AG09309 (cell line): ENCODE results near the gene LUC7L3.

Experiments
- DNase-seq: peaks from one replicate; pipeline ENCODE4 v3.0.0-alpha.2; 2010; ENCODE audit warnings: low read depth
- H3K4me3 ChIP-seq: 2 replicates; pipeline ENCODE4 v1.5.1; 2011; ENCODE audit warnings: mild to moderate bottlenecking, low read depth, low read length, moderate library complexity; ENCODE audit not compliant: control insufficient read depth
- TF ChIP-seq, protein P1 (sequence below): IDR thresholded peaks from 2 replicates; pipeline ENCODE4 v1.5.1; 2011; ENCODE audit warnings: mild to moderate bottlenecking, low read depth, low read length, inconsistent platforms; ENCODE audit not compliant: insufficient read depth, control insufficient read depth; ENCODE audit errors: missing control alignments

The LUC7L3 gene

DNA sequence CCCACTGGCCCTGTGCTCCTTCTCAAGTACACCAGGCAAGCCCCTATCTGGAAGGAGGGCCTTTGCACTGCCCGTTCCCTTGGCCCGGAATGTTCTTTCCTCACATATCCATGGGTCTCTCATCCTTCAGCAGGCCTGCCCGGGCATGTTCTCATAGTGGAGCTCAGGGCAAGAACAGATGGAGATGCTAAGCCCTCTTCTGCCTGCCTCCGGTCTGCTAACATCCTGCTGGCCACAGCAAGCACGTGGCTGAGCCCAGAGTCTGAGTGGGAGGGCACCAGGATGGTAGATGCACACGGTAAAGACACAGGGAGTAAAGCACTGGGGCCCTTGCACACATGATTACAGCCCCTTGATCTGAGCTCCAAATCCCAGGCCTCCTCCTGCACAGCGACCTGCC is 67.7 kb downstream of the LUC7L3 start:
- no peak for DNase-seq
- TF ChIP-seq, protein P1, sequence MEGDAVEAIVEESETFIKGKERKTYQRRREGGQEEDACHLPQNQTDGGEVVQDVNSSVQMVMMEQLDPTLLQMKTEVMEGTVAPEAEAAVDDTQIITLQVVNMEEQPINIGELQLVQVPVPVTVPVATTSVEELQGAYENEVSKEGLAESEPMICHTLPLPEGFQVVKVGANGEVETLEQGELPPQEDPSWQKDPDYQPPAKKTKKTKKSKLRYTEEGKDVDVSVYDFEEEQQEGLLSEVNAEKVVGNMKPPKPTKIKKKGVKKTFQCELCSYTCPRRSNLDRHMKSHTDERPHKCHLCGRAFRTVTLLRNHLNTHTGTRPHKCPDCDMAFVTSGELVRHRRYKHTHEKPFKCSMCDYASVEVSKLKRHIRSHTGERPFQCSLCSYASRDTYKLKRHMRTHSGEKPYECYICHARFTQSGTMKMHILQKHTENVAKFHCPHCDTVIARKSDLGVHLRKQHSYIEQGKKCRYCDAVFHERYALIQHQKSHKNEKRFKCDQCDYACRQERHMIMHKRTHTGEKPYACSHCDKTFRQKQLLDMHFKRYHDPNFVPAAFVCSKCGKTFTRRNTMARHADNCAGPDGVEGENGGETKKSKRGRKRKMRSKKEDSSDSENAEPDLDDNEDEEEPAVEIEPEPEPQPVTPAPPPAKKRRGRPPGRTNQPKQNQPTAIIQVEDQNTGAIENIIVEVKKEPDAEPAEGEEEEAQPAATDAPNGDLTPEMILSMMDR: no peak
- H3K4me3 ChIP-seq: no peak overlapping the region

DNA sequence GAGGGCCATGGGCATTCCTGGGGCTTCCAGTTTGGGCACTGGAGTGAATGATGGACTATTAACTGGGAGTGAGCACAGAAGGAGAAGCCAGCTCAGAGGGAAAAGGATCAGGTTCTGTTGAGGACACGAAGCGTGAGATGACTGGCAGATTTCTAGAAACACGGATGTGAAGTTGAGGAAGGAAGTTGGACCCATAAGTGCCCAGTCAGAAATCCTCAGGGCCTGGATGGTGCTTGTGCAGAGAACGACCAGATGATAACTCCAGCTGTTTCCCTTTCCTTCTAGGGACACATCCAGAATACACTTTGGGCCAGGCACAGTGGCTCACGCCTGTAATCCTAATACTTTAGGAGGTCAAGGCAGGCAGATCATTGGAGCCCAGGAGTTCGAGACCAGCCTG is 71.2 kb downstream of the LUC7L3 start:
- TF ChIP-seq, protein P1: no peak
- no peak overlapping the region for H3K4me3 ChIP-seq

DNA sequence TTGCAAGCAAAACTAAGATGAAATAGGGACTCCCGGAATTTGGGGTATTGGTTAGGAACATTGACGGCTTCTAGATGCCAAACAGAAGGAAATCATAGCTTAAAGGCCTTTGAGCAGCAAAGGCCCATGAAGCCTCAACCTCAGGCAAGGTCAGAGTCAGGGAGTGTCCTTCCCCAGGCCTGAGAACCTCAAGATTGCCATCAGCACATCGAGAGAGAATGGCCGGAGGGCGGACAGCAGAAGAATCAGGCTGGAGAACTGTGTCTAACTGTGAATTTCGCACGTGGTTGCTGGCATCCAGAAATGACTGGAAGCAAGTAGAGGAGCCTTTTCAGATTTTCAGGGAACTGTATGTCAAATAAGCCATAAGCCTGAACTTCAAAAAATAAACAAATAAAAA is 72.7 kb downstream of the LUC7L3 start:
- no peak for DNase-seq
- no peak overlapping the region for H3K4me3 ChIP-seq

More for the DNA sequence above, 71.2 kb downstream of the LUC7L3 start:
- DNase-seq: no peak

DNA sequence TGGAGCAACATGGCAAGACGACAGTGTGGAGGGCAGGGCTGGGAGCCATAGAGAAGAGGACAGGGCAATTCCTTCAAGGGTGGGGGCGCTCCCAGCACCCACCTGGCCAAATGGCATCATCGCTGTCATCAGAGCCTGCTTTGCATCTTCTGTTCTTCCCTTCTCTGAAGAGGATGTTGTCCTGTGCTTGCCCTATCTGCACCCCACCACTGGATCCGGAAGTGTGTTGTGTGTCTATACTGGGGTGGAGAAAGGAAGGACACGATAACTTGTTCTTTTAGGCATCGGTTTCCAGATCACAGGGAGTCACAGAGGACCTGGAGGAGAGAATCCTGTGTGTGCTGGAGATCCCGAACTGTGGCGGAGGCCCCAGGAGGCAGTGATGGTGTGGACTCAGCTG is 73.6 kb downstream of the LUC7L3 start:
- TF ChIP-seq, protein P1: no peak
- no peak for DNase-seq
- H3K4me3 ChIP-seq: no peak overlapping the region

More for the DNA sequence above, 72.7 kb downstream of the LUC7L3 start:
- TF ChIP-seq, protein P1: no peak

DNA sequence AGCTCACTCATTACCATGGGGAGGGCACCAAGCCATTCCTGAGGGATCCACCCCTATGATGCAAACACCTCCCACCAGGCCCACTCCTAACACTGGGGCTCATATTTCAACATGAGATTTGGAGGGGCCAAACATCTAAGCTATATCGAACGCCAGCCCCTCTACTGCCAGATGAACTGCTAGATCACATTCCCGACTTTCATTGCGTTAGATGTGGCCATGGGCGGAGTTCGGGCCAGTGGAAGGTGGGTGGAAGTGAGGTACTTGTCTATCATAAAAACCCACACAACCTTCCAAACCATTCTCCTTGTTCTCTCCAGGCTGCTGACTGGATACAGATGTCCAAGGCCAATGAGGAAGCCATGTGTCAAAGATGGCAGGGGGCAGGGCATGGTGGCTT is 75.0 kb downstream of the LUC7L3 start:
- H3K4me3 ChIP-seq: no peak overlapping the region
- DNase-seq: no peak
- TF ChIP-seq, protein P1: no peak

DNA sequence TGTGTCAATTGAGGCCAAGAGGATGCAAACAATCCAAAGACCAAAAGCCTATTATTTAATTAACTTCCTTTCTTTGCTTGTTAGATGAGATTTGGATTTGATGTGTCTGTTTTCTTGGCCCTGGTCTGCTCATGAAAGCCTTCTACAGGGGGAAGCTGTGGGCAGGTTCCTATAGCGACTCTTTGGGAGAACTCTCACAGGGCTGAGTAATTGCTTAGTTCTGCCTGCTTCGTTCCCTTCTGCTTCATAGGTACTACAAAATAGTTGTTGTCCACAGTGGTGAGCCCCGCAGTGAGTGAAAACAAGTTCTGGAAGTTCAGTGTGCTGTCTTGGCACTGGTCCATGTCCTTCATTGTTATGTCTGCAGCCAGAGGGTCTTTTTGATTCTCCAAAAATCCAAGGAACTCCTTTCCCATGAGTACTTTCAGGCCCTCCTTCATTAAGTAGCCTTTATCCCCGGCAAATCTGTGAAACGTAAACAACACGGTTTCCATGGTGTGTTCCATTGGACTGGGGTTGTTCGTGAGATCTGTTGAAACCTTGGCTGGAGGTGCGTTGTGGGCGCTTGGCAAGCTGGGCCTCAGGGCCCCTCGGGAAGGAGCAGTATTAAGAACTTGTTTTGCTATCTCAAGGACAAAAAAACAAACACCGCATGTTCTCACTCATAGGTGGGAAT is 77.9 kb downstream of the LUC7L3 start:
- H3K4me3 ChIP-seq: no peak overlapping the region
- no peak for DNase-seq
- TF ChIP-seq, protein P1: no peak
